Ectodermal cell (in vitro differentiated cells): ENCODE measurements around the gene RND2.
A peak's percentile ranks its signal among the peaks of the same experiment; 100 is the strongest.
"Not testable (repeated sequence)": the region's sequence is repeated elsewhere in the genome, so short reads cannot be mapped to it uniquely, and the experiment has no call there.

ENCODE experiments used
- H3K27ac ChIP-seq: 2 replicates; pipeline ENCODE4 v1.7.0; 2013; ENCODE audit warnings: mild to moderate bottlenecking, low read depth, low read length; ENCODE audit not compliant: insufficient read depth, poor library complexity, severe bottlenecking
- H3K27me3 ChIP-seq: 2 replicates; pipeline ENCODE4 v1.7.0; 2013; ENCODE audit warnings: mild to moderate bottlenecking, low read length; ENCODE audit not compliant: insufficient read depth, control insufficient read depth, poor library complexity, severe bottlenecking
- H3K36me3 ChIP-seq: one replicate; pipeline ENCODE4 v1.7.0; 2013; ENCODE audit warnings: low read length; ENCODE audit not compliant: control insufficient read depth, insufficient read depth
- H3K4me1 ChIP-seq: one replicate; pipeline ENCODE4 v1.7.0; 2013; ENCODE audit warnings: low read length; ENCODE audit not compliant: control insufficient read depth, insufficient read depth
- H3K4me3 ChIP-seq: 2 replicates; pipeline ENCODE4 v1.7.0; 2013; ENCODE audit warnings: low read depth, low read length, control low read depth; ENCODE audit not compliant: insufficient read depth
- H3K9me3 ChIP-seq: 2 replicates; pipeline ENCODE4 v1.7.0; 2013; ENCODE audit warnings: mild to moderate bottlenecking, low read length, moderate library complexity; ENCODE audit not compliant: control insufficient read depth
- WGBS, 2 experiments: methylation state at CpG; one replicate each; pipeline ENCODE4 v1.1.7; 2013; ENCODE audit warnings: missing lambda C conversion rate in 2 of 2; 5-methylcytosine and 5-hydroxymethylcytosine counted together

Gene RND2

DNA sequence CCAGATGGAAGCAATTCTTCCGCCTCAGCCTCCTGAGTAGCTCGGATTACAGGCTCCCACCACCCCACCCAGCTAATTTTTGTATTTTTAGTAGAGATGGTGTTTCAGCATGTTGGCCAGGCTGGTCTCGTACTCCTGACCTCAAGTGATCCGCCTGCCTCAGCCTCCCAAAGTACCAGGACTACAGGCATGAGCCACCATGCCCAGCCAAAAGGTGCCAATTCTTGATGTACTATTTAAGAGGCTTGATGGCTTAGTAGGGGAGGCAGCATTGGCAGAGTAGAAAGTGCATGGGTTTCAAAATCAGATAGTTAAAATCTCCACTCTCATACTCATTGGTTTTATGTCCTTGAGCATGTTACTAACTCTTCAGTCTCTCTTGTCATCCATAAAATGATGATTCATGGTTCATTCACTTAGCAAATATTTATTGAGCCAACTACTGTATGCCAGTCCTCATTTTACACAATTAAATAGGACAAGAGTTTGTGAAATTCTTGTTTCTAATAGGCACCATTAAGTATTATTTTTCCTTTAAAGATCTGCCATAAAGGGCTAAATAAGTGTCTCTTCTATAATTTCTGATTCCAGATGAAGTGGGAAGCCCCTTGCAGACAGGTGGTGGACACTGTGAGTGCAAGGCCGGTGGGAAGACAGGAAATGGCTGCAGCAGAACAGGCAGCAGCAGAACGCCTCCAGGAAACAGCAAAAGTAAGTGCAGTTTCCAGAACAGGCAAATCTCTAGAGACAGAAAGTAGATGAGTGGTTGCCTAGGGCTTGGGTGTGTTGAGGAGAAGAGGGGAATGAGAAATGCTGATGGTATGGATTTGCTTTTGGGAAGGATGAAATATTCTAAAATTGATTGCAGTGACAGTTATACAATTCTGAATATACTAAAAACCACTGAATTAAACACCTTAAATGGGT is 35.0 kb upstream of the RND2 start:
- H3K4me1 ChIP-seq = no peaks in the 10 kb centered on the region
- H3K27me3 ChIP-seq = no peaks in the 10 kb centered on the region
- no peak overlapping the region for H3K4me3 ChIP-seq
- no peak overlapping the region for H3K27ac ChIP-seq
- WGBS, 2 experiments = 93 to 94% methylated on average over 6 of the region's 6 CpGs
- peaks cover 51% of the 10 kb centered on the region for H3K36me3 ChIP-seq
- H3K9me3 ChIP-seq = no peaks in the 10 kb centered on the region

DNA sequence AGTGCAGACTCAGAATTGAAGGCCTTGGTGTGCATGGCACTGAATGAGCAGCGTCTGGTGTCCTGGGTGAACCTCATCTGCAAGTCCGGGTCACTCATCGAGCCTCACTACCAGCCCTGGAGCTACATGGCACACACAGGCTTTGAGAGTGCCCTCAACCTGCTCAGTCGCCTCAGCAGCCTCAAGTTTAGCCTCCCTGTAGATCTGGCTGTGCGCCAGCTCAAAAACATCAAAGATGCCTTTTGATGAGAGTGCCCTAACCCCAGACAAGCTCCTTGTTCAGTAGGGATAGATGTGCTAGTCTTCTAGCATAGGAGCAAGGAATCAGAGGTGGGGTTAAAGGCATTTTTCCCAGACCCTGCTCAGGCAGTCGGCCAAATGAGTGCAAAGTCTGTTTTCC is 33.6 kb upstream of the RND2 start:
- H3K4me3 ChIP-seq = no peak overlapping the region
- peaks cover 45% of the 10 kb centered on the region for H3K36me3 ChIP-seq
- no peak overlapping the region for H3K27ac ChIP-seq
- H3K9me3 ChIP-seq = no peaks in the 10 kb centered on the region
- WGBS, 2 experiments = 96% methylated on average over 6 of the region's 6 CpGs
- no peaks in the 10 kb centered on the region for H3K4me1 ChIP-seq
- no peaks in the 10 kb centered on the region for H3K27me3 ChIP-seq

DNA sequence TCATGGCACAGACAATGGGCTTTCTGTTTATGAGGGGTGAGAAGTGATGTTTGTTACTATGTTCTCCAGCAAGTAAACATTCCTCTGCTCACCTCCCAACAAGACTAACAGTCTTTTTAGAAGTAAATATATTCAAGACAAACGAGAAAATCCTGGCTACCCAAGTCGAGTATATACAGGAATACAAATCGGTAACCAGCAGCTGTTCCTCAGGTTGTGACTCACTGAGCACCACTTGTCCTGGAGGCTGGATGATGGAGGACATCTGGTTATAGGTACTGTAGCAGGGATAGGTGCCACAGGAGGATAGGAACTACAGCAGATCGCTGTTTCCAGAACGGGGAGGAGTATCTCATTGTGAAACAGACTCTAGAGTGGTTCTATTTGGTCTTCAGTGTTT is 32.2 kb upstream of the RND2 start:
- no peaks in the 10 kb centered on the region for H3K4me1 ChIP-seq
- H3K9me3 ChIP-seq = no peaks in the 10 kb centered on the region
- peaks cover 34% of the 10 kb centered on the region for H3K36me3 ChIP-seq
- no peak overlapping the region for H3K4me3 ChIP-seq
- no peak overlapping the region for H3K27ac ChIP-seq
- 97% methylated on average over 5 of the region's 5 CpGs for WGBS, 2 experiments
- H3K27me3 ChIP-seq = no peaks in the 10 kb centered on the region

DNA sequence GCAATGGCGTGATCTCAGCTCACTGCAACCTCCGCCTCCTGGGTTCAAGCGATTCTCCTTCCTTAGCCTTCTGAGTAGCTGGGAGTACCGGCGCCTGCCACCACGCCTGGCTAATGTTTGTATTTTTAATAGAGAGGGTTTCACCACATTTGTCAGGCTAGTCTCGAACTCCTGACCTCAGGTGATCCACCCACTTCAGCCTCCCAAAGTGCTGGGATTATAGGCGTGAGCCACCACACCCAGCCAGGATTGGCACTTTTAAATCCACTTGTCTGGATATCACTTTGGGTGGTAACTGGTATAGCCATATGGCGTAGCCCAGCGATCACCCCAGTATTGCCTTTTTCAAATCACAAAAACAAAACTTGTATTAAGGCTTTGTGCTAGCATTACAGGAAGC is 31.1 kb upstream of the RND2 start:
- WGBS, 2 experiments = 87 to 94% methylated on average over 9 to 10 of the region's 10 CpGs
- H3K9me3 ChIP-seq = not testable (repeated sequence)
- peaks cover 25% of the 10 kb centered on the region for H3K36me3 ChIP-seq

DNA sequence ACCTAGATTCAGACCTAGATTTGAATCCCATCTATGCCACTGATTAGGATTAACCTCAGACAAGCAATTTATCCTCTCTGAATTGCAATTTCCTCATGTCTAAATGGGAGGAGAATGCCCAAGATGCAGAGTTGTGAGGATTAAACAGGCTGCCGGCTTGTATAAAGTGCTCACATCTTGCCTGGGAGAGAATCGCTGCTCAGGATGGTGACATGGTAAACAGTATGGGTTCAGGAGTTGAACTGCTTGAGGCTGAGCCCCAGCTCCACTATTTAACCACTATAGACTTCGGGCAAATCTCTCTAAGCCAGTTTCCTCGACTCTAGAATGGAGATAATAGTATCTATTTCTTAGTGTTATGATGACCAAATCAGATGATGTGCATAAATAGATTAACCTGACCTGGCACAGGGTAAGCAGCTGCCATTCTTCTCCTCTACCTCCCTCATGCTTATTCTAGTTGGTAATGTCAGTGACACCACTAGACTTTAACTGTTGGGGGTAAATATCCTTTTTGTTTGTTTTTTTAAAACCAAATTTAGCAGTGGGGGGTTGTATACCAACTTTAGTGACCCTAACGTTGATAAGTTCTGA is 27.5 kb upstream of the RND2 start:
- peaks cover 23% of the 10 kb centered on the region for H3K36me3 ChIP-seq
- H3K4me3 ChIP-seq = peak overlapping the region; percentile 96
- peak overlapping the region; percentile 48 for H3K27ac ChIP-seq
- WGBS, 2 experiments = 42 to 57% methylated on average over 3 to 5 of the region's 5 CpGs
- H3K9me3 ChIP-seq = no peaks in the 10 kb centered on the region
- no peaks in the 10 kb centered on the region for H3K27me3 ChIP-seq
- peaks cover 4% of the 10 kb centered on the region for H3K4me1 ChIP-seq

More for the DNA sequence above, 31.1 kb upstream of the RND2 start:
- H3K4me3 ChIP-seq, H3K4me1 ChIP-seq, H3K27me3 ChIP-seq, H3K27ac ChIP-seq: not testable (repeated sequence)

DNA sequence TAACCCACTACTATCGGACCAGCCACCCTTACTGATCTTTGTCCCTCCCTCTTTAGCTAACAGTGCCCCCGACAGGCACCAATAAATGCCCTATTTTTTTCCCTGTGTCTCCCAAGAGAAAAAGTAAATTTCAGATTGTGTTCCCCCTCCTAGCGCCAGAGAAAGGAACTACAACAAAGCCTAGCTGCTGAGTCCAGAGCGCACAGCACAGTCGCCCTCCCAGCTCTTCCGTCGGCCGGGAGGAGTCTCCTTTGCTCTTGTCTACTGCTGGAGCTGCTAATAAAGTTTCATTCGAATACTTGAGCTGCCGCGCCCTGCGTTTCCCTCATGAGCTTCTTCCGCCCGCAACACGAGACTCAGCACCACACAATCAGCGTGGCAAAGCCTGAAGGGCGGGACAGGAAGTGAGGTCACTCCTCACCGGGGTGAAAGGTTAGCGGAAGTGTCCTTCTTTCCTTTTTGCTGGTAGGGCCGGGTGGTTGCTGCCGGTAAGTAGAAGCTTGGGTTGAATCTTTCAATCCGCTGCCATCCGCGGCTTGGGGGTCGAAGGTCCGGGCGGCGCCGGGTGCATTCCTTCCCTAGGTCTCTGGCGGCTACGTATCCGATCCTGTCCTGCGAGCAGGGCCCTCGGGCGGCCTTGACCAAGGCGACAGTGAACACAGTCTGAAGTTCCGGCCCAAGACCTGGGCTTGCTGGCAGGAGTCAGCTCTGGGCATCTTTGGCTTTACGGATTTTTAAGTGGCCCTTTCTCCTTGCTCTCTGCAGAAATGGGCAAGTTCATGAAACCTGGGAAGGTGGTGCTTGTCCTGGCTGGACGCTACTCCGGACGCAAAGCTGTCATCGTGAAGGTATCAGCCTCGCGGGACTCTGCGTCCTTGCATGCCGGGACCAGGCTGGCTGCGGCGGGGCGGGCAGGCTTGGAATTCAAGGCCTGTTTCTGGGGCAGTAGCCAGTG is 26.8 kb upstream of the RND2 start, which contains the start of gene RPL27:
Gene RPL27, plus strand, starts transcription at position 436 of the 955 bp plus-strand sequence. Its CDS starts 332 bp downstream, at position 768.
- H3K27ac ChIP-seq = peak within 1 kb of the TSS; percentile 99
- H3K4me3 ChIP-seq = peak within 1 kb of the TSS; percentile 96
- H3K27me3 ChIP-seq = no peaks in the 10 kb centered on the region
- peaks cover 27% of the 10 kb centered on the region for H3K36me3 ChIP-seq
- no peaks in the 10 kb centered on the region for H3K9me3 ChIP-seq
- WGBS, 2 experiments = 0 to 1% methylated on average over 49 of the region's 49 CpGs
- H3K4me1 ChIP-seq = peaks cover 4% of the 10 kb centered on the region

DNA sequence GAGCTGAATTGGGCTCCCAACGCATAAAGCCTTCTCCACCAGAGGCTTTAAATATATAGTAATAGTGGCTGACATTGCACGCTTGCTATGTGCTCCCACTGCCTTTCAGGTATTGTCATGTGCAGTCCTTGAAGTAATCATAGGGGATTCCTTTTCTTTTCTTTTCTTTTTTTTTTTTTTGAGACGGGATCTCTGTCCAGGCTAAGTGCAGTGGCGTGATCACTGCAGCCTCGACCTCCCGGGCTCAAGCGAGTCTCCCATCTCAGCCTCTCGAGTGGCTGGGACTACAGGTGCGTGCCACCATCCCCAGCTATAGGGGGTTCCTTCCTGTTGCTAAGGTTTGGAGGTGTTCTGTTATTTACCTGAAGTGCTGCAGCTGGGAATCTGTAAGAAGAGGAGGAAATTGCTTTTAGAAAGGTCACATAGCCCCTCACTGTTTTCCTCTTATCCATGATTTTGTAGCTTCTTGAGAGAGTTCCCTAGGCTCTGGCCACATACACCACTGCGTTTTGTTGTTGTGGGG is 26.0 kb upstream of the RND2 start:
- 15 to 16% methylated on average over 10 of the region's 10 CpGs for WGBS, 2 experiments
- Histone ChIP-seq H3K27me3 (no peaks in the 10 kb centered on the region), H3K36me3 (peaks cover 33% of the 10 kb centered on the region), H3K9me3 (no peaks in the 10 kb centered on the region), H3K4me1 (peaks cover 4% of the 10 kb centered on the region), H3K4me3 (peak overlapping the region; percentile 96), H3K27ac (peak overlapping the region; percentile 99)

DNA sequence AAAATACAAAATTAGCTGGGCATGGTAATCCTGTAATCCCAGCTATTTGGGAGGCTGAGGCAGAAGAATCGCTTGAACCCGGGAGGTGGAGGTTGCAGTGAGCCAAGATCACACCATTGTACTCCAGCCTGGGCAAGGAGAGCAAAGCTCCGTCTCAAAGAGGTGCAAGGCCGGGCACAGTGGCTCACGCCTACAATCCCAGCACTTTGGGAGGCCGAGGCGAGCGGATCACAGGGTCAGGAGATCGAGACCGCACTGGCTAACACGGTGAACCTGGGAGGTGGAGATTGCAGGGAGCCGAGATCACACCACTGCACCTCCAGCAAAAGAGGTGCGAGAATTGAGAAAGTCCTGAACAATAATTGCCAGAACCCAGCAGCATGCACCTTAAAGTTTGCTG is 24.1 kb upstream of the RND2 start:
- not testable (repeated sequence) for H3K4me3 ChIP-seq, H3K4me1 ChIP-seq, H3K27me3 ChIP-seq, H3K27ac ChIP-seq, H3K9me3 ChIP-seq
- peaks cover 33% of the 10 kb centered on the region for H3K36me3 ChIP-seq
- 95 to 96% methylated on average over 13 of the region's 13 CpGs for WGBS, 2 experiments

DNA sequence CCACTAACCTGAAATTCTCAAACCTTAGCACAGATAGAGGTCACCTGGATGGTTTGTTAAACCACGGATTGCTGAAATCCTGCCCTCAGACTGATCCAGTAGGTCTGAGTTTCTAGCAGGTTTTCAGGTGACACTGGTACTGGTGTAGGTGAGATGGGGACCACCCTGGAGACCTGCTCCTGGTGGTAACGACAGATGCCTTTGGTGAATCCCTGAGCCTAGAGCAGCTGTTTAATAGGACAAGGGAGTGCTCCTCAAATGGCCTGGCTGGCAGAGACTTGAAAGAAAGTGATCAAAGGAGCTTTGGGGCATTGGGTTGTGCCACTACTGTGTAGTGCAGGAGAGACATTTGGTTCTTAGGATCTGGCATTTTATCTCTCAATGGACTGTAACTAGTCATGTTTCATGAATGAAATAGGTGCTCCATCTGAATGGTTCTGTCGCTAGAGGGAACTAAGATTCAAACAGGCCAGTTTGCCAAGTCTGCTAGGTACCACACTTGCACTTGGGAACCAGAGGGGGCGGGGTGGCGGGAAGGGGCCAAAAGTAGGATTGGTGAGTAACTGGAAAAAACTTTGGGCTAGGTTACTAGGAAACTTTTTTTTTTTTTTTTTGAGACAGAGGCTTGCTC is 21.4 kb upstream of the RND2 start:
- peaks cover 33% of the 10 kb centered on the region for H3K36me3 ChIP-seq
- no peaks in the 10 kb centered on the region for H3K9me3 ChIP-seq
- 92 to 93% methylated on average over 5 of the region's 5 CpGs for WGBS, 2 experiments
- H3K27ac ChIP-seq = no peak overlapping the region
- H3K27me3 ChIP-seq = no peaks in the 10 kb centered on the region
- H3K4me1 ChIP-seq = peaks cover 4% of the 10 kb centered on the region
- no peak overlapping the region for H3K4me3 ChIP-seq
